ENCODE data around the gene ZNF638.

ZNF638 gene

DNA sequence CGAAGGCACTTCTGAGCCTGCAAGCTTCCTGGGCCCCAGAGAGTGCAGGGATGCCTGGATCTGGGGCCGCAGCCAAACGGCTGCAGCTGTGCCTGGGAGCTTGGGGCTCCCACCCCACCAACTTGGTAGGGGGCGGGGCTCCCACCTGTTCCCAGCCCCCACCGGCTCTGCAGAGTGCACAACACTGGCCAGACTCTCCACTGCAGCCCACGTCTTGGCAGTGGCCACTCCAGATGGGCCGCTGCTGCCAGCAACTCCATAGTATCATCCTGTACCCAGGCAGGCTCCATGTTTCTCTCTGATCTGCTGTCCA lies 131.7 kb downstream of the ZNF638 start:
- no peak overlapping the region for H3K4me3 ChIP-seq (ENCODE audit: low read depth, low read length)
- no peak for DNase-seq (ENCODE audit: low read depth)

- no peak for DNase-seq (ENCODE audit: low read depth)
- H3K4me3 ChIP-seq (ENCODE audit: low read depth, low read length), result no peak overlapping the region
Observed at GRCh38 chr2:71464389-71464788, 132.8 kb downstream of the ZNF638 start.

GRCh38 chr2:71465356-71465755 lies 133.8 kb downstream of the ZNF638 start:
- no peak overlapping the region for H3K4me3 ChIP-seq (ENCODE audit: low read depth, low read length)
- DNase-seq (ENCODE audit: low read depth), result no peak

DNA sequence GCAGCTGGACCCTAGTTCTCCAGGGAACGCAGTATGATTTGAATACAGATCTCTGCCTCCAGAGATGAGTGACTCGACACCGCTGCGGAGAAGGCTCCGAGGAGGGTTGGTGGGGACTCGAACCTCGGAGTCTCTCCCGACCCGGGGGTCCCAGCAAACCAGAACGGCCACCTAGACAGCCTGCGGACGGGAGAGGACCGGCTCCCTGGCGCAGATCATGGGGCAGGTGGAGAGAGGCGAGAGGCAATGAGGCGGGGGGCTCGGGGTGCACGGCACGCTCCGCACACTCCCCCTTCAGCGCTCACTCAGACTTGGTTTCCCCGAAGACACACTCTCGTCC lies 134.3 kb downstream of the ZNF638 start:
- H3K4me3 ChIP-seq (ENCODE audit: low read depth, low read length), result peak overlapping the region; percentile 59
- no peak for DNase-seq (ENCODE audit: low read depth)

DNA sequence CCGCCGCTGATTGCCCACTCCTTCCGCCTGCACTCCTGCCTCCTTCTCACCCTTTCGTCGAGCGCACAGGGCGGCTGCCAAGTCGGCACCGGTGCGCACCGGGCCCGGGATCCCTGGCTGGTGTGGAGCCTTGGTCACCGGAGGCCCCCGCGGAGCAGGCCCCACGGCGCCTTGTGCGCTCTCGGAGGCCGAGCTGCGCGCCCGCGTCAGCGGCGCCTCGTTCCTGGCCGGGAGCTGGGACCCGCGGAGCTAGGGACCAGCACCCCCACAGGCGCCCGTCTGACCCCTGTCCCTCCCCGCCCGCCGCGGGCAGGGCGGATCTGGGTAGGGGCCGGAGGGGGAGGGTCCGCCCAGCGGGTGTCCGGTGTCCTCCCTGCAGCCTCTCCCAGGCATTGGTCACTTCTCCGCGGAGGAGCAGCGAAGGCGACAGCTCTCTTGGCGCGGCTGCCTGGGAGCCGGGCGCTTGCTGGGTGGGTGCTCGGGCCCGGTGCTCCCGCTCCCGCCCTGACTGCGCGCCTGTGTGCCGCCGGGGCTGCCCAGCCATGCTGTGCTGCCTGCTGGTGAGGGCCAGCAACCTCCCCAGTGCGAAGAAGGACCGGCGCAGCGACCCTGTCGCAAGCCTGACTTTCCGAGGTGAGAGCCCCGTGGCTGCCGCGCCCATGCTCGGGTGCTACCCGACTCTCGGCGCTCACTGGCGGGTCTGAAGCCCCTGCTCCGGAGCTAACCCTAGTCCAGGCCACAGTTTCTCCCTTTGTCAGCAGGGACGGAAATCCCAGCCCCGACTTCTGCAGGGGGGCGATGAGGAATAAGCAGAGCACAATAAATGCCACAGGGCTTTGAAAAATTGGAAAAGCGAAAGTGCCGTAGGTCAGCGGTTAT lies 135.0 kb downstream of the ZNF638 start:
- no peak for DNase-seq (ENCODE audit: low read depth)
- H3K4me3 ChIP-seq (ENCODE audit: low read depth, low read length), result peak overlapping the region; percentile 59

DNA sequence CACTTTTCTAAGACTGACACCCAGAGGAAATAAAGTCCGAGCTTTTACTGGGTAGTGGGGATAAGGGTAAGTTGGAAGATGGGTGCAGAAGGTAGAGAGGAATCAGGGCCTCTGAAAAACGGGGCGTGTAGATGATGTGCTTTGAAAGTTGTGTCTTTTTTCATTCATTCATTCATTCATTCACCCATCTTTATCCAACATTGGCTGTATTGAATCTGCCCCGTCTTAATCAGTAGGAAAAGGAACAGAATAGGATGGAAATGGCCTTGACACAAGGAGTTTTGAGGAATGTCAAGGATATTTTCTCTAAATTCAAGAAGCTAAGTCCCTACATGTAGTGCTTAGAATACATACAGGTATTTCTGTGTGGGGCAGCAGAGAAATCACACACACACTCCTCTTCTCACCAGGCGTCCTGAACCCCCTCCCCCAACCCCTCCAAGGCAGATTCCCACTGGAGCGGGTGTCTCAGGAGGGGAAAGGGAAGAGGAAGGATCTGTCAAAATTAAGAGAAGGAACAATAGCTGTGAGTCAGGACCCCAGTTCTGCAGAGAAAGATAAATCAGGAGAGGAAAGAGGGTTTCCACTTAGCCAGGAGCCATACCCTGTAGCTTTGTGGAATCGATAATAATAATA lies 135.7 kb downstream of the ZNF638 start:
- H3K4me3 ChIP-seq (ENCODE audit: low read depth, low read length), result peak overlapping the region; percentile 59
- no peak for DNase-seq (ENCODE audit: low read depth)

- DNase-seq (ENCODE audit: low read depth), result no peak
- no peak overlapping the region for H3K4me3 ChIP-seq (ENCODE audit: low read depth, low read length)
Observed at GRCh38 chr2:71468279-71469015, 136.9 kb downstream of the ZNF638 start.

GRCh38 chr2:71469403-71470398 lies 138.1 kb downstream of the ZNF638 start:
- no peak for DNase-seq (ENCODE audit: low read depth)

GRCh38 chr2:71471276-71471675 lies 139.7 kb downstream of the ZNF638 start:
- no peak for DNase-seq (ENCODE audit: low read depth)

More at GRCh38 chr2:71469403-71470398, 138.1 kb downstream of the ZNF638 start:
- no peak overlapping the region for H3K4me3 ChIP-seq (ENCODE audit: low read depth, low read length)

DNA sequence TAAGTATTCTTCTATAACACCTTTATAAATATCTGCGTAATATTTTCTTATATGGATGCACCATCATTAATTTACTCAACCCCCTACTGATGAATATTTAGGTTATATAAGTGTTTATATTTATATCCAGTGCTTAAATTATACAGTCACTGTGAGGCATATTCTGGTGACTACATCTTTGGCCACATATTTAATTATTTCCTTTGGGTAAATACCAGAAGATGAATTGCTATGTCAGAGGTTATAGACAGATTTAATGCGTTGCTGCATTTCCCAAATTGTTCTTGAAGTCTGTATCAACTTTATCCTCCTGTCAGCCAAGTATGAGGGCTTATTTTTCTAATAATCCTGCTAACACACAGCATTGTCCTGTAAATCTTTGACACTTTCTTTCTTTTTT lies 140.4 kb downstream of the ZNF638 start:
- no peak overlapping the region for H3K4me3 ChIP-seq (ENCODE audit: low read depth, low read length)
- no peak for DNase-seq (ENCODE audit: low read depth)

More at GRCh38 chr2:71471276-71471675, 139.7 kb downstream of the ZNF638 start:
- H3K4me3 ChIP-seq (ENCODE audit: low read depth, low read length), result no peak overlapping the region

DNA sequence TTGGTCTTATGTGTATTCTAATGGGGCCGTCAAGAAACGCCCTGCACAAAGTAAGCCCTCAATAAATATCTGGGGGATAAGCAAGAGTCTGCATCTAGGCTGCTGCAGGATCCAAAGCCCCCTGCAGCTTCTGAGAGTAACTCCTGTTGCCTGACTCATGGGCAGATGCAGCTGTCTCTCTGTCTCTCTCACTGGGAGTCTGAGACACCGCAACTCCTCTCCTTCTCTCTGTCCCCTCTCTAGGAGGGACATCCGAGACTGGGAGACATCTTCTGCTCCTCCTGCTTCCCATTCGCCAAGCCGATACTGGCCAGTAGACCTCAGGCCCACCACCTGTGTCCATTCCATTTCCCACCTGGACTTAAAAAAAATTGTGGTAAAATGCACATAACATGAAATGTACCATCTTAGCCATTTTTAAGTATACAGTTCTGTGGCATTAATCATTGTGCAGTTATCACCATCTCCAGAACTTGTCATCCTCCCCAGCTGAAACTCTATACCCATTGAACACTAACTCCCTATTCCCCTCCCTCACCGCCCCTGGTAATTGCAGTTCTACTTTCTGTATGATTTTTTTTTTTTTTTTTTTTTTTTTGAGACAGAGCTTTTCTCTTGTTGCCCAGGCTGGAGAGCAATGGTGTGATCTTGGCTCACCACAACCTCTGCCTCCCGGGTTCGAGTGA lies 141.9 kb downstream of the ZNF638 start:
- DNase-seq (ENCODE audit: low read depth), result no peak

GRCh38 chr2:71474116-71474743 lies 142.6 kb downstream of the ZNF638 start:
- no peak overlapping the region for H3K4me3 ChIP-seq (ENCODE audit: low read depth, low read length)
- DNase-seq (ENCODE audit: low read depth), result no peak

More for the DNA sequence above, 141.9 kb downstream of the ZNF638 start:
- no peak overlapping the region for H3K4me3 ChIP-seq (ENCODE audit: low read depth, low read length)

DNA sequence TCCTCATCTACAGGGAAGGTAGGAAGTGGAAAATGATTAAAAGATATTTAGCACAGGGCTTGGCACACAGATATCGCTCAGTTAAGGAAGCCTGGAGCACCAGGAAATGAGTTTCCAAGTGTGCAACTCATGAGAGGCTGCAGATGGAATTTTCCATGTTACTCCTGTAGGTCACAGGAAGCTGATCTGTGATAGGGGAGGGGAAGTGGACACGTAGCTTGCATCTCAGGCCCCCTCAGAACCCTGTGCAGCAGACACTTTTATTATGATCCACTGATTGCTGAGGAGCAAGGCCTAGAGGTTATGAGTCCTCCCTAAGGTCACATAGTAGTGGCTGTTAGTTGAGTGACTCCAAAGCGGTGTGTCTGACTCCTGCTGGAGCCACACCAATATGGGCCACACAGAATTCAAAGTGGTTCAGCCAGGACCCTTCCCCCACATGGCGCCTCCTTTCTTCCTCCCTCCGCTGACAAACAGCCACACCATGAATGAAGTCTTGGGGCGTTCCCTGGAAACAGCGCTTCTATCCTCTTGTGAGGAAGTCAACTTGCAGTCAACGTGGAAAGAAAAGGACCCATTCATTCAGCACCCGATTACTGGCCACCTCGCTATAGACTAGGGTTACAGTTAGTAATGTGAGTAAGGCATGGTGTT lies 143.3 kb downstream of the ZNF638 start:
- no peak overlapping the region for H3K4me3 ChIP-seq (ENCODE audit: low read depth, low read length)
- DNase-seq (ENCODE audit: low read depth), result no peak

DNA sequence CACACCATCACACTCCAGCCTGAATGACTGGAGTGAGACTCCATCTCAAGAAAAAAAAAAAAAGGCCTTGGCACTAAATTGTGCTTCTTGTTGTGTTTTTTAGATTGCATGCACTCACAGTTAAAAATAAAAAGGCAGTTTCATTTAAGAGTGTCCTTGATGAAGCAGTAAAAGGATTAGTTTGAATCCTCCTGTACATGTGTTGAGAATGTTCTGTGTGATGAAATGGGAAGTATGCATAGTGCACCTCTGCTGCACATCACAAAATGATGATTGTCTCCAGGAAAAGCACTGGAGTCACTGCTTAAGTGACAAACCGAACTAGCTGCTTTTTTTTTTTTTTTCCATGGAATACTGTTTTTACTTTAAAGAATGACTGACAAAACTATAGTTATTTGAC lies 144.9 kb downstream of the ZNF638 start:
- H3K4me3 ChIP-seq (ENCODE audit: low read depth, low read length), result no peak overlapping the region
- no peak for DNase-seq (ENCODE audit: low read depth)

- no peak for DNase-seq (ENCODE audit: low read depth)
- H3K4me3 ChIP-seq (ENCODE audit: low read depth, low read length), result no peak overlapping the region
Observed at GRCh38 chr2:71477231-71477691, 145.7 kb downstream of the ZNF638 start.

DNA sequence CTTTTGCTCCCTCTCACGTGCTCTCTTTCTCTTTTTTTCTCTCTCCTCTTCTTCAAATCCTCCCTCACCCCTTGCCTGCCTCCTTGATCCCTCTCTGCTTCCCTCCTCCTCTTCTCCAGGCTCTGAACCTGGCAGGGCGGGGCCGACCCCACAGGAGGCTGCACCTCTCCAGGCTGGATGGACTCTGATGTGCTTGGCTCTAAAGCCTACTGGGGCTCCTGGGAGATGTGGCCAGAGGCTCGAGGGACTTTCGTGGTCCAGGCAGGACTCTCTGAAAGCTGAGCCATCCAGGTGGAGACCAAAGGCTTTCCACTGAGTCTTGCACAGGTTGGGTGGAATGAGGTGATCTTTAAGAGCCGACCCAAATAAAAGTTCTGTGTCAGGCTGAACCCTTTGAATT lies 147.2 kb downstream of the ZNF638 start:
- DNase-seq (ENCODE audit: low read depth), result no peak
- no peak overlapping the region for H3K4me3 ChIP-seq (ENCODE audit: low read depth, low read length)

DNA sequence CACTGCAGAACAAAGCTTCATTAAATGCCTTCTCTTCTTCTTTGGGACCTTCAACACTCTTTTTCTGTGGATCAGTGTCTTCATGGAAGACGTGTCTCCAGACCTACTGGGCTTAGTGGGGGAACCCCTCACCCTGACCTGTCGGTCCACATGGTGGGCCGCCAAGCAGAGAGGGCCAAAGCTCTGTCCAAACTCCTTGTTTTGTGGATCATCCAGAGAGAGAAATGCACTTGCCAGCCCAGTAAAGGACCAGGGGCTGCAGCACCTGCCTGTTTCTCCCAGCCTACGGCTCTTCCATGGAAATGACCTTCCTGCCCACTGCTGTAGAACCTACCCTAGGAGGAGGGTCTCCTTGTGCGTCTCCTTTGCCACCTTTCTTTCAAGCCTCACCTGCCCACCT lies 147.7 kb downstream of the ZNF638 start:
- H3K4me3 ChIP-seq (ENCODE audit: low read depth, low read length), result no peak overlapping the region
- DNase-seq (ENCODE audit: low read depth), result no peak

DNA sequence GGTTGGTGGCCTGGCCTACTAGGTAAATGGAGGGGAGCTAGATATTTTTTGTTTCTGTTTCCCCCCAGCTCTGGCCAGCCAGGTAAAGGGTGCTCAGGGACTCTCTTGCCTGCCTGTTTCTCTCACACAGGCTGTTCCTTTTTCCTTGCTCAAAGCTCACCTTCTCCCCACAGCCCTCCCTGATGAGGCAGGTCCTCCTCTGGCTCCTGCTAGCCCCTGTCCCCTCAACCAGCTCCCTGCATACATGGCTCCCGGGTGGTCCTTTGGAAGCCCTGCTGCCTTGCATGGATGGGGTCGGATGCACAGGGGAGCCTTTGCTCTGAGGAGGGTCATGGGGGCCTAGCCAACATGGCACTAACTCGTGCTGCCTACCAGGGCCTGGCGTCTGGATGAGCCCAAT lies 149.5 kb downstream of the ZNF638 start:
- no peak for DNase-seq (ENCODE audit: low read depth)
- H3K4me3 ChIP-seq (ENCODE audit: low read depth, low read length), result no peak overlapping the region
